ENCODE measurements around the gene ZBTB16. TPM values are rescaled to one million over a fixed set of nuclear protein-coding genes. Genes with fewer than 3 reads are reported as not detected.
"Not testable (repeated sequence)": the region's sequence is repeated elsewhere in the genome, so short reads cannot be mapped to it uniquely, and the experiment has no call there.

ZBTB16 gene
- total RNA-seq, 1 donor from 2014 or later = 25.4 TPM

- no peak for DNase-seq (ENCODE audit: low spot score)
- intact Hi-C loops (cut with DNase I) = loop anchor here (5.0 kb wide), 1 partner anchor 203 kb away; no protein-coding TSS in a partner anchor
Observed at GRCh38 chr11:114039551-114039950, 20.0 kb upstream of the ZBTB16 start.

- no peak for DNase-seq (ENCODE audit: low spot score)
- intact Hi-C loops (cut with DNase I) = no loop called here
Observed at GRCh38 chr11:114040706-114041211, 18.8 kb upstream of the ZBTB16 start.

GRCh38 chr11:114042234-114042633 lies 17.3 kb upstream of the ZBTB16 start:
- no peak for DNase-seq (ENCODE audit: low spot score)
- intact Hi-C loops (cut with DNase I) = no loop called here

GRCh38 chr11:114044042-114044871 lies 15.3 kb upstream of the ZBTB16 start:
- intact Hi-C loops (cut with DNase I) = no loop called here
- peak; percentile 73 for DNase-seq (ENCODE audit: low spot score)

- no peak for DNase-seq (ENCODE audit: low spot score)
- intact Hi-C loops (cut with DNase I) = no loop called here
Observed at GRCh38 chr11:114047327-114047726, 12.2 kb upstream of the ZBTB16 start.

- DNase-seq (ENCODE audit: low spot score) = no peak
Observed at GRCh38 chr11:114049050-114049449, 10.5 kb upstream of the ZBTB16 start.

GRCh38 chr11:114049766-114050165 lies 9.7 kb upstream of the ZBTB16 start:
- intact Hi-C loops (cut with DNase I) = not testable (repeated sequence)

More at GRCh38 chr11:114049050-114049449, 10.5 kb upstream of the ZBTB16 start:
- intact Hi-C loops (cut with DNase I) = no loop called here

GRCh38 chr11:114050258-114050927 lies 9.1 kb upstream of the ZBTB16 start:
- intact Hi-C loops (cut with DNase I) = no loop called here
- no peak for DNase-seq (ENCODE audit: low spot score)

More at GRCh38 chr11:114049766-114050165, 9.7 kb upstream of the ZBTB16 start:
- DNase-seq (ENCODE audit: low spot score) = not testable (repeated sequence)

- DNase-seq (ENCODE audit: low spot score) = no peak
- intact Hi-C loops (cut with DNase I) = no loop called here
Observed at GRCh38 chr11:114051558-114051957, 8.0 kb upstream of the ZBTB16 start.

- intact Hi-C loops (cut with DNase I) = no loop called here
- no peak for DNase-seq (ENCODE audit: low spot score)
Observed at GRCh38 chr11:114052160-114052559, 7.4 kb upstream of the ZBTB16 start.

GRCh38 chr11:114053406-114053805 lies 6.1 kb upstream of the ZBTB16 start:
- DNase-seq (ENCODE audit: low spot score) = no peak
- intact Hi-C loops (cut with DNase I) = no loop called here

GRCh38 chr11:114054806-114055205 lies 4.7 kb upstream of the ZBTB16 start:
- intact Hi-C loops (cut with DNase I) = no loop called here
- no peak for DNase-seq (ENCODE audit: low spot score)

GRCh38 chr11:114056409-114056808 lies 3.1 kb upstream of the ZBTB16 start:
- DNase-seq (ENCODE audit: low spot score) = no peak
- intact Hi-C loops (cut with DNase I) = no loop called here

- intact Hi-C loops (cut with DNase I) = no loop called here
- DNase-seq (ENCODE audit: low spot score) = no peak
Observed at GRCh38 chr11:114057147-114057546, 2.4 kb upstream of the ZBTB16 start.

- intact Hi-C loops (cut with DNase I) = loop anchor here (2.0 kb wide), 2 partner anchors 21 to 123 kb away; no protein-coding TSS in a partner anchor
- no peak for DNase-seq (ENCODE audit: low spot score)
Observed at GRCh38 chr11:114057605-114058004, 1.9 kb upstream of the ZBTB16 start.

- no peak for DNase-seq (ENCODE audit: low spot score)
- intact Hi-C loops (cut with DNase I) = loop anchor here (2.0 kb wide), 2 partner anchors 21 to 123 kb away; no protein-coding TSS in a partner anchor
Observed at GRCh38 chr11:114058026-114058706, 1.3 kb upstream of the ZBTB16 start.

- intact Hi-C loops (cut with DNase I) = loop anchor here (1.0 to 2.0 kb wide), 3 partner anchors 22 to 201 kb away; no protein-coding TSS in a partner anchor
- DNase-seq (ENCODE audit: low spot score) = no peak
Observed at GRCh38 chr11:114058871-114059277, 637 bp upstream of the ZBTB16 start.

GRCh38 chr11:114059984-114060391 lies 477 bp downstream of the ZBTB16 start:
- DNase-seq (ENCODE audit: low spot score) = peak; percentile 82
- intact Hi-C loops (cut with DNase I) = loop anchor here (1.0 to 2.0 kb wide), 4 partner anchors 23 to 200 kb away; no protein-coding TSS in a partner anchor

GRCh38 chr11:114060392-114061047 lies 1.0 kb downstream of the ZBTB16 start:
- intact Hi-C loops (cut with DNase I) = loop anchor here (2.0 kb wide), 1 partner anchor 100 kb away; no protein-coding TSS in a partner anchor

More at GRCh38 chr11:114060392-114061047, 1.0 kb downstream of the ZBTB16 start:
- DNase-seq (ENCODE audit: low spot score) = peak; percentile 85

Measured in cardiac septum (tissue), 1 donor.